ENCODE measurements around the gene USP24.
A peak's percentile ranks its signal among the peaks of the same experiment; 100 is the strongest.

The USP24 gene

DNA sequence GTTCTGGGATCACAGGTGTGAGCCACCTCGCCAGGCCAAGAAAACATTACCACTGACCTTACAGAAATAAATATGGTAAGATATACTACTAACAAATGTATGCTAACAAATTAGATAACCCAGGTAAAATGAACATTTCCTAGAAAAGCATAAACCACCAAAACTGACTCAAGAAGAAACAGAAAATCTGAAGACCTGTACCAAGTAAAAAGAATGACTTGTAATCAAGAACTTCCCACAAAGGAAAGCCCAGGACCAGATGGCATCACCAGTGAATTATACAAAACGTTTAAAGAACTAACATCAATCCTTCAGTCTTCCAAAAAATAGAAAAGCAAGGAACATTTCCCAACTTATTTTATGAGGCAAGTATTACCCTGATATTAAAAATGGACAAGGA, 29.3 kb downstream of the USP24 start:
- H3K27ac Mint-ChIP-seq (ENCODE audit: low read depth) = no peak overlapping the region
- no peak overlapping the region for H3K4me3 Mint-ChIP-seq
- H3K9me3 Mint-ChIP-seq = peaks cover 16% of the 10 kb centered on the region
- DNase-seq (ENCODE audit: low spot score in 2 of 2) = no peak
- H3K4me1 Mint-ChIP-seq = peaks cover 79% of the 10 kb centered on the region
- no peaks in the 10 kb centered on the region for H3K27me3 Mint-ChIP-seq
- H3K36me3 Mint-ChIP-seq (ENCODE audit: insufficient read depth) = peaks cover 1% of the 10 kb centered on the region
- ATAC-seq (replicated peaks; ENCODE audit: extremely low read depth, poor library complexity, severe bottlenecking) = no peak

DNA sequence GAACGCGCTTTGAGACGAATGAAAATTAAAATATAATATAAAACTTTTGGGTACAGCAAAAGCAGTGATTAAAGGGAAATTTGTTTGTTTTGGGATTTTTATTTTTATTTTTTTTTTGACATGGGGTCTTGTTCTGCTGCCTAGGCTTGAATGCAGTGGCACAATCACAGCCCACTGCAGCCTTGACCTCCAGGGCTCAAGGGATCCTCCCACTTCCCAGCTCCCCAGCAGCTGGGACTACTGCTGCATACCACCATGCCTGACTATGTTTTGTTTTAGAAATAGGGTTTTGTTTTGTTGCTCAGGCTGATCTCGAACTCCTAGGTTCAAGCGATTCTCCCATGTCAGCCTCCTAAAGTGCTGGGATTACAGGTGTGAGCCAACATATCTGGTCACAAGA, 30.3 kb downstream of the USP24 start:
- H3K27ac Mint-ChIP-seq (ENCODE audit: low read depth) = peak overlapping the region; percentile 29
- peaks cover 81% of the 10 kb centered on the region for H3K4me1 Mint-ChIP-seq
- peaks cover 1% of the 10 kb centered on the region for H3K36me3 Mint-ChIP-seq (ENCODE audit: insufficient read depth)
- peaks cover 16% of the 10 kb centered on the region for H3K9me3 Mint-ChIP-seq
- ATAC-seq (replicated peaks; ENCODE audit: extremely low read depth, poor library complexity, severe bottlenecking) (no peak), DNase-seq (ENCODE audit: low spot score in 2 of 2) (no peak)
- no peak overlapping the region for H3K4me3 Mint-ChIP-seq
- H3K27me3 Mint-ChIP-seq = no peaks in the 10 kb centered on the region

DNA sequence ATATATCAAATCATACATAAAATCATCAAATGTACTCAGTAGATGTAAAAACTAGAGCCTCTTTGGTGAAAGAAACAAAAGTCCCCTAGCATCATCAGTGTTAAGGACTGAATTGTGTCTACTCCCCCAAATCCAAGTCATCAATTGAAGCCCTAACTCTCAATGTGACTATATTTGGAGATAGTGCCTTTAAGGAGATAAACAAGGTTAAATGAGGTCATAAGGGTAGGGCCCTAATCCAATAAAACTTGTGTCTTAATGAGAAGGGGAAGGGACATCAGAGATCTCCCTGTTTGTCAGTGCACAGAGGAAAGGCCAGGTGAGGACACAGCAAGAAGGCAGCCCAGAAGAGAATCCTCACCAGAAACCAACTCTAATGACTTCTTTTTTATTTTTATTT, 33.5 kb downstream of the USP24 start:
- peaks cover 74% of the 10 kb centered on the region for H3K4me1 Mint-ChIP-seq
- no peak overlapping the region for H3K4me3 Mint-ChIP-seq
- ATAC-seq (replicated peaks; ENCODE audit: extremely low read depth, poor library complexity, severe bottlenecking) (no peak), DNase-seq (ENCODE audit: low spot score in 2 of 2) (no peak)
- peaks cover 16% of the 10 kb centered on the region for H3K9me3 Mint-ChIP-seq
- no peak overlapping the region for H3K27ac Mint-ChIP-seq (ENCODE audit: low read depth)
- H3K36me3 Mint-ChIP-seq (ENCODE audit: insufficient read depth) = peaks cover 11% of the 10 kb centered on the region
- no peaks in the 10 kb centered on the region for H3K27me3 Mint-ChIP-seq

DNA sequence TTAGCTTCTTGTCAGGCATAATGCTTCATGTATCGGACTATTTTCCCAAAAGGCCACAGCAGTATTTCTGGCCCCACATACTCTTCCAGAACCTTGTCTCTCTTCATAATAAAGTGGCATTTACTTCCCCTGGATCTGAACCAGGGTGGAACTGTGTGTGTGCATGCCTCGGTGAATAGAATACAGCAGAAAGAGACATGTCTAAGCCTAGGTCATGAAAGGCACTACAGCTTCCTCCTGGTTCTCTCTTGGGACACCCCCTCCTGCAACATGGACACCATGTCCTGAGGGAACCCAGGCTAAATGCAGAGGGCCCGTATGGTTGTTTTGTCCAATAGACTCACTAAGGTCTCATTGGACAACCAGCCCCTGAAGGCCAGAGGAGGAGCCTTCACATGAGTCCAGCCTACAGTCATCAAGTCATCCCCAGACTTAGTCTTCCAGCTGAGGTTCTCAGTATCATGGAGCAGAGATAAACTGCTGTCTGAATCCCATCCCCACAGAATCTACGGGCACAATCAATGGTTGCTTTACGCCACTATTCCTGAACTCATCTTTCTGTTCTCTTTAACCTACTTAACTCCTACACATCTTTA, 35.0 kb downstream of the USP24 start:
- DNase-seq (ENCODE audit: low spot score in 2 of 2) (no peak), ATAC-seq (replicated peaks; ENCODE audit: extremely low read depth, poor library complexity, severe bottlenecking) (no peak)
- peak overlapping the region; percentile 58 for H3K27ac Mint-ChIP-seq (ENCODE audit: low read depth)
- no peaks in the 10 kb centered on the region for H3K27me3 Mint-ChIP-seq
- H3K4me3 Mint-ChIP-seq = no peak overlapping the region
- H3K4me1 Mint-ChIP-seq = peaks cover 59% of the 10 kb centered on the region
- H3K9me3 Mint-ChIP-seq = peaks cover 14% of the 10 kb centered on the region
- H3K36me3 Mint-ChIP-seq (ENCODE audit: insufficient read depth) = peaks cover 16% of the 10 kb centered on the region

DNA sequence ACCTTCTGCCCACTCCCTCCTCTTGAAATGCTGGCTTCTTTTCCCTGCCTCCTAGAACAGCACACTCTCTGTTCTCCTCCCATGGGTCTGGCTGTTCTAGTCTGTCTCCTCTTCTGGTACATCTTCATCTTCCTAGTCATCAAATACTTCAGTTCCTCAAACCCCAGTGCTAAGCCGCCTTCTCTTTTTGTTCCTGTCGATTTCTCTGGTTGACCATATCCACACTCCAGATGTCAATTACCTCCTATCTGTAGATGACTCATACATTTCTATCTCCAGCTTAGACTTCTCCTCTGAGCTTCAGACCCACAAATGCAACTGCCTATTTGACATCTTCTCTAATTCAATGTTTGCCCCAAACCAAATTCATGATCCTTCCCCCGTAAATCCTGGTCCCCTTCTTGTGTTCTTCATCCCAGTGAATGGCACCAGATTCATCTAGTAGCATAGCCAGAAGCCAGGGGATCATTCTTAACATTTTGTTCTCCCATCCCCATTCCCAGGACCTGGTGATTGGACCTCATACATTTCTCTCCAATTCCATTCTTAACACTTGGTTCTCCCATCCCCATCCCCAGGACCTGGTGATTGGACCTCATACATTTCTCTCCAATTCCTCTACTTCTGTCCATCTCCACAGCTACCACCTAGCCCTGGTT, 35.9 kb downstream of the USP24 start:
- Mint-ChIP-seq H3K4me3 (no peak overlapping the region), H3K9me3 (peaks cover 7% of the 10 kb centered on the region), H3K36me3 (ENCODE audit: insufficient read depth) (peaks cover 16% of the 10 kb centered on the region), H3K27me3 (no peaks in the 10 kb centered on the region), H3K4me1 (peaks cover 52% of the 10 kb centered on the region), H3K27ac (ENCODE audit: low read depth) (peak overlapping the region; percentile 16)
- no peak for ATAC-seq (replicated peaks; ENCODE audit: extremely low read depth, poor library complexity, severe bottlenecking)
- no peak for DNase-seq (ENCODE audit: low spot score in 2 of 2)

DNA sequence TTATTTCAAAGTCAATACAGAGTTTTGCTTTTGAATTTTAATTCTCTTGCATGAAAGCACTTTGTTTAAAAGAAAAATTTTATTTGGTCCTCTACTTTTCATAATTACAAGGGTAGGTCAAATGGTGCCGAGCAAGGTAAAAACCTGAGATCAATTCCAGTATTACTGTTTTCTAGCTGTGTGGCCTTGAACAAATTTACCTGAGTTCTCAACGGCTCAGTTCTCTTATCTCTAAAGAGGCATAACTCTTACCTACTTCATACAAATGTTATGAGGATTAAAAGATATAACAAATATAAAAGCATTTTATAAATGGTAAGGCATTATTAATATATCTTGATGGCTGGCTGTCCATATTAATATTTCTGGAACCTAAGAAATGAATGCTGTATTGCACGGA, 42.5 kb downstream of the USP24 start:
- H3K27ac Mint-ChIP-seq (ENCODE audit: low read depth) = no peak overlapping the region
- H3K36me3 Mint-ChIP-seq (ENCODE audit: insufficient read depth) = peaks cover 38% of the 10 kb centered on the region
- no peaks in the 10 kb centered on the region for H3K9me3 Mint-ChIP-seq
- DNase-seq (ENCODE audit: low spot score in 2 of 2) (no peak), ATAC-seq (replicated peaks; ENCODE audit: extremely low read depth, poor library complexity, severe bottlenecking) (no peak)
- H3K4me3 Mint-ChIP-seq = no peak overlapping the region
- peaks cover 25% of the 10 kb centered on the region for H3K4me1 Mint-ChIP-seq
- no peaks in the 10 kb centered on the region for H3K27me3 Mint-ChIP-seq

DNA sequence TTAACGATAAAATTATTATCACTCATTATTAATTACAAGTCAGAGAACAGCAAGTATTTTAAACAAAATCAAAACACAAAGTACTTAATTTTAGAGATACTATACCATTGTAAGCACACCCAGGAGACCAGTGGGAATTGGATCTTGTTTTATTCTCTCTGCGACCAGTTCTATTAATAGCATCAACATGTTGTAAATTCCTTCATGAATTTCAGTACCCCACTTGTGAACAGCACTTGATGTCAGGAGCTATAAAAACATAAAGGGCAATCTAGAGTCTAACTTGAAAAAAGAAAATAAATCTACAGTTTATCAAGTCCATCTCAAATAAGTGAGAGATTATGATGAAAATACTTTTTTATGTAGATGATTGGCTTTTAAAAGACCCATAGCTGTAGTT, 42.9 kb downstream of the USP24 start:
- DNase-seq (ENCODE audit: low spot score in 2 of 2) = no peak
- no peak for ATAC-seq (replicated peaks; ENCODE audit: extremely low read depth, poor library complexity, severe bottlenecking)
- Mint-ChIP-seq H3K36me3 (ENCODE audit: insufficient read depth) (peaks cover 41% of the 10 kb centered on the region), H3K4me3 (no peak overlapping the region), H3K27me3 (no peaks in the 10 kb centered on the region), H3K9me3 (no peaks in the 10 kb centered on the region), H3K4me1 (peaks cover 29% of the 10 kb centered on the region), H3K27ac (ENCODE audit: low read depth) (no peak overlapping the region)

DNA sequence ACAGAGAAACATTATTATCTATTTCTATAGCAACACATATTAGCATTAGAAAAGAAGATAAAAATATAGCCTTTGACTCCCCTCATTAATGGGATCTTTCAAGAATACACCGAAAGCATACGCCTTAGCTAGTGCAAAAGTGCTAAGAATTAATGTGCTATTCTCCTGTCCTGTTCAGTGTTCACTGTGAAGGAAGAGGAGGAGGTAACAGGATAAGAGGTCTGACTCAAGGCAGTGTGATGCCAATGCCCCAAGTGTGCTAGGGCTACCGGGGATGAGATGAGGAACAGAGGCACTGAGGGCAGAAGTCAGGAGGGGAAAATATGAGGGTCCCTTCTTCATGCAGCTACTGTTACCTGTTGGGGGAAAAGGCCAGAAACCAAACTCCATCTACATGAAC, 43.5 kb downstream of the USP24 start:
- Mint-ChIP-seq H3K9me3 (no peaks in the 10 kb centered on the region), H3K27me3 (no peaks in the 10 kb centered on the region), H3K4me3 (no peak overlapping the region), H3K36me3 (ENCODE audit: insufficient read depth) (peaks cover 37% of the 10 kb centered on the region), H3K27ac (ENCODE audit: low read depth) (no peak overlapping the region), H3K4me1 (peaks cover 32% of the 10 kb centered on the region)
- ATAC-seq (replicated peaks; ENCODE audit: extremely low read depth, poor library complexity, severe bottlenecking) (no peak), DNase-seq (ENCODE audit: low spot score in 2 of 2) (no peak)

DNA sequence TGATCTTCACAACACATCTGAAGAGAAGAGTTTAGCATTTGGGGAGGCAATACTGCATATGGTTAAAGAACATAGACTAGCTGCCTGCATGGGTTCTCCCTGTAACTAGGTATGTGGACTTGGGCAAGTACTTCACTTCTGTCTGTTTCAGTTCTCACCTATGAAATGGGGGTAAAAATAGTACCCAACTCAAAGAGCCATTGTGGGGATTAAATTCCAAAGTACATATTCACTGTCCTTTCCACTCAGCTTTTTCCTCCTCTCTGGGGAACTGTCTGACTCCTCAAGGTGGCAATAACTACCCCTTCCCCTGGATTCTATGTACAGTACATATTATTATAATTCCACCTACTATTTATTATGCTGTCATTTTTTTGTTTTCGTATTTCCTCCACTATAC, 44.7 kb downstream of the USP24 start:
- Mint-ChIP-seq H3K9me3 (no peaks in the 10 kb centered on the region), H3K4me1 (peaks cover 32% of the 10 kb centered on the region), H3K27ac (ENCODE audit: low read depth) (no peak overlapping the region), H3K36me3 (ENCODE audit: insufficient read depth) (peaks cover 37% of the 10 kb centered on the region), H3K27me3 (no peaks in the 10 kb centered on the region), H3K4me3 (no peak overlapping the region)
- DNase-seq (ENCODE audit: low spot score in 2 of 2) = no peak
- no peak for ATAC-seq (replicated peaks; ENCODE audit: extremely low read depth, poor library complexity, severe bottlenecking)

DNA sequence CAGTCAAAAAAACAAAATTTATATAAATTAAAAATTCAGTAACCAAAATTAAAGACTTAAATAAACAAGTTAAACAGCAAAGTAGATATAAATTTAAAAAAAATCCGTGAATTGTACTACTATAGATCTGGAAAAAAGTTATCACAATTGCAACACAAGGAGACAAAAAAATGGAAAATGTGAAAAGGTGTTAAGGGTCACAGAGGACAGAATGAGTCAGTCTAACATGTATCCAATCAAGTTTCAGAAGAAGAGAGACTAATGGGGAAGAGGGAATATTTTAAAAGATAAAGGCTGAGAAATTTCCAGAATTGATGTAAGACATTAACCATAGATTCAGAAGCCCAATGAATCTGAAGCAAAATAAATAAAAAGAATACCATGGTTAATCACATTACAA, 46.0 kb downstream of the USP24 start:
- peak overlapping the region; percentile 50 for H3K27ac Mint-ChIP-seq (ENCODE audit: low read depth)
- H3K9me3 Mint-ChIP-seq = no peaks in the 10 kb centered on the region
- peaks cover 43% of the 10 kb centered on the region for H3K36me3 Mint-ChIP-seq (ENCODE audit: insufficient read depth)
- H3K4me3 Mint-ChIP-seq = no peak overlapping the region
- ATAC-seq (replicated peaks; ENCODE audit: extremely low read depth, poor library complexity, severe bottlenecking) = no peak
- H3K27me3 Mint-ChIP-seq = no peaks in the 10 kb centered on the region
- H3K4me1 Mint-ChIP-seq = peaks cover 33% of the 10 kb centered on the region
- DNase-seq (ENCODE audit: low spot score in 2 of 2) = no peak

DNA sequence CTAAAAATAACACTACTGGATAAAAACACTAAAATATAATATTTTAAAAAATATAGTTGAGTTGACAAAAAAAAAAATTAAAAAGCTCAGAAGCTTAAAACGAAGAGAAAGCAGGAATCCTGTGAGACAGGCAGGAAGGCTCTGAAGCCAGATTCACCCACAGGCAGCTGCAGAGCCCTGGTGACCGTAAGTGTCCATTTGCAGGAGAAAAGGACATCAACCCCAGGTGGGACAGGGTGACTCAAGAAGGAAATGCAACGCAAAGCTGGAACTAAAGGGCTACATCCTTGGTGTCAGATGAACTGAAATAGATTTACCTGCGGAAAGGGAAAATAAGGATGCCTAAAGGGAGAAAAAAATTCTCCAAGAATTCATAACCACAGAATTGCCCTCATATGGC, 46.8 kb downstream of the USP24 start:
- Mint-ChIP-seq H3K36me3 (ENCODE audit: insufficient read depth) (peaks cover 46% of the 10 kb centered on the region), H3K9me3 (no peaks in the 10 kb centered on the region), H3K27ac (ENCODE audit: low read depth) (peak overlapping the region; percentile 50), H3K4me3 (no peak overlapping the region), H3K4me1 (peaks cover 33% of the 10 kb centered on the region), H3K27me3 (no peaks in the 10 kb centered on the region)
- ATAC-seq (replicated peaks; ENCODE audit: extremely low read depth, poor library complexity, severe bottlenecking) (no peak), DNase-seq (ENCODE audit: low spot score in 2 of 2) (no peak)

DNA sequence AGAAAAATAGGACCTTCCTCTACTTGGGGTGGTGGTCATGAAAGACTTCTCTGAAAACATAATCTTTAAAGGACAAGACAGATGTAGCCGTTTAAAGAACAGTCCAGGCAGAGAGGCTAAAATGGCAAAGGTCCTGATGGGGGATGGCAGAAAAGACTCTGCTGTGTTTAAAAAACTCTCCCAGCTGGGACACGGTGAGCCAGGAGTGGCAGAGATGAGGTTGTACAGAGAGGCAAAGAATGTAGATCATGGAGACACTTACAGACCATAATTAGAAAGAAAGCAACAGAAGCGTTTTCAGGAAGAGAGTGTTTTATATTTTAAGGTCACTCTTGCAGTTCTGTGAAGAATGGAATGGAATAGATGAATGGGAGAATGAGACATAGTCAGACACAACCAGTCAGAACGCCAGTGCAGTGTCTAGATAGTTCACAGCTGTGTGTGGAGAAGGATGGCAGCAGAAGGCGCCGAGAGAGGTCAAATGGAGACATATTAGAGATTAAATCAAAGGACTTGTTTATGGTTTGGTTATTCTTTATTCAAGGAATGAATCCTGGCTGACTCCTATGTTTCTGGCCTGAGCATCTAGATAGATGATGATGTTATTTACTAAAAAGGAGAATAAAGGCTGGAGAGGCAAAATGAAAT, 47.8 kb downstream of the USP24 start:
- H3K27me3 Mint-ChIP-seq = no peaks in the 10 kb centered on the region
- H3K9me3 Mint-ChIP-seq = no peaks in the 10 kb centered on the region
- no peak for ATAC-seq (replicated peaks; ENCODE audit: extremely low read depth, poor library complexity, severe bottlenecking)
- DNase-seq (ENCODE audit: low spot score in 2 of 2) = no peak
- H3K27ac Mint-ChIP-seq (ENCODE audit: low read depth) = peak overlapping the region; percentile 38
- H3K36me3 Mint-ChIP-seq (ENCODE audit: insufficient read depth) = peaks cover 46% of the 10 kb centered on the region
- H3K4me3 Mint-ChIP-seq = no peak overlapping the region
- H3K4me1 Mint-ChIP-seq = peaks cover 33% of the 10 kb centered on the region

DNA sequence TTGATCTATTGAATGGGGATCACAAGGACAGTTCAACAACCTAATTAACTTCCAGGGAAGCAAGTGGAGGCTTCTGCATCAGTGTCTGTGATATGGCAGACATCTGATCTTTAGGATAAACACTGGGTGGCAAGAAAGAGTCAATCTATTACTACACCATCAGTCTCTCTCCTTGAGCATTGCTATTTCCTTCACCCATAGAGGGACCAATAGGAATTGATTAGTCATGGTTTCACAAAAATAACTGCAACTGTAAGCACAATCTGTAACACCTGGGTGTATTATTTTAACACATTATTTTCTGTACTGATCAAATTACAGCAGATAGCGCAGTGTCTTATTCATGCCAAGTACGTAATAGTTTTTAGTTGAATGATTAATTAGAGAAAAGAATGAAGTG, 50.3 kb downstream of the USP24 start:
- H3K27ac Mint-ChIP-seq (ENCODE audit: low read depth) = no peak overlapping the region
- H3K4me3 Mint-ChIP-seq = no peak overlapping the region
- H3K4me1 Mint-ChIP-seq = peaks cover 26% of the 10 kb centered on the region
- H3K9me3 Mint-ChIP-seq = no peaks in the 10 kb centered on the region
- no peaks in the 10 kb centered on the region for H3K27me3 Mint-ChIP-seq
- peaks cover 40% of the 10 kb centered on the region for H3K36me3 Mint-ChIP-seq (ENCODE audit: insufficient read depth)
- DNase-seq (ENCODE audit: low spot score in 2 of 2) = no peak
- no peak for ATAC-seq (replicated peaks; ENCODE audit: extremely low read depth, poor library complexity, severe bottlenecking)

Measured in central memory CD8-positive, alpha-beta T cell (primary cell).